RWPE1 (cell line): ENCODE results near the gene ROMO1.

ENCODE experiments used
- CTCF ChIA-PET: fragments of 350-600 bp; sonication (Branson Sonifier 250); formaldehyde crosslinking; extraction: SDS; loops from one replicate; lab custom pipeline; 2021; lab: Yijun Ruan, JAX
- POLR2A ChIA-PET: fragments of 400-600 bp; formaldehyde crosslinking; extraction: SDS; loops from one replicate; lab custom pipeline; 2020; ENCODE audit warnings: antibody characterized with exemption; ENCODE audit not compliant: low non-redundant PET; lab: Yijun Ruan, JAX
- DNase-seq: peaks from one replicate; pipeline ENCODE4 v3.0.0; 2012; ENCODE audit warnings: low spot score
- H3K27ac ChIP-seq: fragments of 450-650 bp; 2 replicates; pipeline ENCODE4 v1.5.1; 2017
- CTCF ChIP-seq: fragments of 450-650 bp; conservative IDR thresholded peaks from 2 replicates; pipeline ENCODE4 v1.5.1; 2017; ENCODE audit warnings: low read depth, mild to moderate bottlenecking

Gene ROMO1

GRCh38 chr20:35699127-35699956 is at the start of gene ROMO1, which contains the start of gene NFS1:
TSS of gene ROMO1 (plus strand) at chr20:35699405. CDS start at chr20:35699633, 228 bp downstream.
TSS of gene NFS1 (minus strand) at chr20:35699352. CDS start at chr20:35699288, 64 bp downstream.
- ChIA-PET CTCF (interaction anchor here (0.7 kb wide), 2 partner anchors 10 to 235 kb away, joined by 3 read pairs; no protein-coding TSS in a partner anchor), POLR2A (interaction anchor here (0.5 to 0.8 kb wide), 2 partner anchors 94 to 386 kb away, joined by 3 read pairs; no protein-coding TSS in a partner anchor)
- no peak for TF ChIP-seq CTCF
- peak within 1 kb of the TSS; percentile 92 for H3K27ac ChIP-seq
- DNase-seq, result peak; percentile 96

GRCh38 chr20:35650632-35651031 is 48.6 kb upstream of the ROMO1 start:
- no peak for DNase-seq
- ChIA-PET CTCF (no interaction called here), POLR2A (no interaction called here)
- H3K27ac ChIP-seq, result no peak overlapping the region
- no peak for TF ChIP-seq CTCF

GRCh38 chr20:35651958-35652357 is 47.2 kb upstream of the ROMO1 start:
- no peak overlapping the region for H3K27ac ChIP-seq

GRCh38 chr20:35652641-35653429 is 46.4 kb upstream of the ROMO1 start:
- no peak for TF ChIP-seq CTCF
- CTCF ChIA-PET, result interaction anchor here (0.6 kb wide), 2 partner anchors 142 to 1947 kb away, joined by 3 to 4 read pairs; no protein-coding TSS in a partner anchor
- 0 out of 2 replicates have a peak overlapping the region, but pooled peaks have one; percentile 0 for H3K27ac ChIP-seq
- POLR2A ChIA-PET, result no interaction called here
- no peak for DNase-seq

More at GRCh38 chr20:35651958-35652357, 47.2 kb upstream of the ROMO1 start:
- ChIA-PET POLR2A (interaction anchor here (0.8 kb wide), 1 partner anchor 12 kb away, joined by 3 read pairs; no protein-coding TSS in a partner anchor), CTCF (interaction anchor here (0.6 kb wide), 2 partner anchors 62 to 141 kb away, joined by 3 to 4 read pairs; no protein-coding TSS in a partner anchor)
- DNase-seq, result no peak
- TF ChIP-seq CTCF, result no peak

- ChIA-PET CTCF (interaction anchor here (0.6 kb wide), 1 partner anchor 1948 kb away, joined by 4 read pairs; no protein-coding TSS in a partner anchor), POLR2A (no interaction called here)
- TF ChIP-seq CTCF, result no peak
Observed at GRCh38 chr20:35653430-35653734, 45.8 kb upstream of the ROMO1 start.

GRCh38 chr20:35653893-35654292 is 45.3 kb upstream of the ROMO1 start:
- TF ChIP-seq CTCF, result no peak
- H3K27ac ChIP-seq, result no peak overlapping the region
- no peak for DNase-seq
- ChIA-PET POLR2A (no interaction called here), CTCF (interaction anchor here (0.8 to 1.1 kb wide), 2 partner anchors 11 to 35 kb away, joined by 3 to 4 read pairs; no protein-coding TSS in a partner anchor)

More at GRCh38 chr20:35653430-35653734, 45.8 kb upstream of the ROMO1 start:
- no peak overlapping the region for H3K27ac ChIP-seq
- no peak for DNase-seq
